HUES64 (cell line): ENCODE data around the gene MPND.
A peak's percentile ranks its signal among the peaks of the same experiment; 100 is the strongest.

Experiments
- H3K27ac ChIP-seq: 2 replicates; pipeline ENCODE4 v1.7.0; 2013; ENCODE audit warnings: low read depth, low read length, inconsistent platforms
- H3K27me3 ChIP-seq: 2 replicates; pipeline ENCODE4 v1.6.1; 2013; ENCODE audit warnings: mild to moderate bottlenecking, low read length; ENCODE audit not compliant: insufficient read depth
- H3K36me3 ChIP-seq: 2 replicates; pipeline ENCODE4 v1.6.1; 2013; ENCODE audit warnings: mild to moderate bottlenecking, low read length; ENCODE audit not compliant: insufficient read depth
- H3K4me1 ChIP-seq: 2 replicates; pipeline ENCODE4 v1.6.1; 2013; ENCODE audit warnings: mild to moderate bottlenecking, low read length, moderate library complexity; ENCODE audit not compliant: insufficient read depth
- H3K4me3 ChIP-seq: 2 replicates; pipeline ENCODE4 v1.5.1; 2013; ENCODE audit warnings: mild to moderate bottlenecking, low read length, moderate library complexity
- H3K9ac ChIP-seq: 2 replicates; pipeline ENCODE4 v1.6.1; 2013; ENCODE audit warnings: mild to moderate bottlenecking, low read depth, low read length
- H3K9me3 ChIP-seq: 2 replicates; pipeline ENCODE4 v1.6.1; 2013; ENCODE audit warnings: low read depth, low read length; ENCODE audit not compliant: insufficient read depth
- WGBS: fragments of 150-250, 120-280 bp; methylation state at CpG from one replicate; pipeline ENCODE4 v1.1.7; 2013; ENCODE audit warnings: missing lambda C conversion rate; 5-methylcytosine and 5-hydroxymethylcytosine counted together

MPND gene

DNA sequence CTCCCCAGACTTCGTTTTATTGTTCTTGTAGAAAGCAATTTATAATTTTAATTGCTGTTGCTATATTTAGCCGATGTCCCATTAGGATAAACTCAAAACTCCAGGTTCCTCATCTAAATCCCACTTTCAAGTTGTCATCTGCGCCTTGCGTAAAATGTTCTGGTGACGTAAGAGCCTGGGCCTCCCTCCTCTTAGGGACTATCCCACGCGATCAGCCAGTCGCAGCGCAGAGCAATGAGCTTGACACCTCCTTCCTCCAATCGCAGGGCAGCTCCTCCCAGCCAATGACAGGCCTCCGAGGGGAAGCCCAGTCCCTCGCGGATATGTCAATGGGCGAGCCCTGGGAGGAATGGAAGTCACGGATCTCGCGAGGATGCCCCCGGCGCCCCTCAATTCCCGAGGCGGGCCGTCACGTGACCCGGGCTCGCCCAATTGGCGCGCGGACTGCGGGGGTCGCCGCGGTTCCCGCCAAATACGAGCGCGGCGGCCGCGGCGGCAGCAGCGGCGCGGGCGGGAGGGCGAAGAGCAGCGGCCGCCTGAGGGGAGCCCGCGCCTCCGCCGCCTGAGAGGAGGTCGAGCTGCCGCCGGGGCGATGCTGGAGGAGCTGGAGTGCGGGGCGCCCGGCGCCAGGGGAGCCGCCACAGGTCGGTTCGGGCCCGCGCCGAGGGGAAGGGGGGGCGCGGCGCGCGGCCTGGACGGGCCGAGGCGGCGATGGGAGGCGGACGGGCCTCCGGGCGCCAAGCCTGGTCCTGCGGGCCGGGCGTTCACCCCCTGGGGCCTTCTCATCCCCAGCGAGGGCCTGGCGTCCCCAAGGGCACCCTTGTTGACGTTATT is 59.0 kb downstream of the MPND start, which contains the start of gene CHAF1A:
Gene CHAF1A (plus strand): TSS at position 470 of the 834 bp plus-strand sequence. CDS start 123 bp downstream, at position 593.
- Histone ChIP-seq H3K9ac (peak within 1 kb of the TSS; percentile 99), H3K27me3 (no peaks in the 10 kb centered on the region), H3K27ac (peak within 1 kb of the TSS; percentile 93), H3K36me3 (peaks cover 34% of the 10 kb centered on the region), H3K4me1 (peaks cover 25% of the 10 kb centered on the region), H3K4me3 (peak within 1 kb of the TSS; percentile 89), H3K9me3 (no peaks in the 10 kb centered on the region)
- 1% methylated on average over 83 of the region's 84 CpGs for WGBS

DNA sequence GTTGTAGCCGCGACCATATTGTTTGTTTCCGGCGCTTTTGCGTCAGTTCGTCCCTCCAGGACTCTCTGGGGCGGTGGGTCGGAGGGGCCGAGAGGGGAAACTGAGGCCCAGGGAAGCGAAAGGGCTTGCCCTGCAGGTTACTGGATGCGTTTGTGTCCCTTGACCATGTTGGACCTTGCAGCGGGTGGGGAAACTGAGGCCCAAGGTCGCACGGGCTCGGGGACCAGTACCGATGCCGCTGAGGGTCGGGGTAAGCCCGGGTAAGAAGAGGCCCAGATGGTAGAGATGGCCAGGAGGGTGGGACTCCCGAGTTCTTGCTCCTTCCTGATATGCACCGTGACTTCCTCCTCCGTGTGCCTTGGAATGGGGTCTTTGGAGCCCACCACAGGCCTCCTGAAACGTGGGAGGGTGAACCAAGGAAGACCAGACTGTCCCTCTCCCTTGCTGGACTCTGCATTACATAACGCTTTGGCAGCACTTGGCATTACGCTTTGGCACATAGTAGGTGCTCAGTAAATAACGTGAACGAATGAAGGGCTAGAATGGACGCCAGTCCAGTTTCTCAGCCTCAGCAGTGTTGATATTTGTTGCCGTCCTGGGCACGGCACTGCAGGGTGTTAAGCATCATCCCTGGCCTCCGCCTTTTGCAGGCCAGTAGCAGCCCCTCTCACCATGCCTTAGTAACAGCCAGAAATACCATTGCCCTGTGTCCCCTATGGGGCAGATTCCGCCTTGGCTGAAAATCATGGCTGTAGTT is 59.8 kb downstream of the MPND start:
- Histone ChIP-seq H3K9me3 (no peaks in the 10 kb centered on the region), H3K36me3 (peaks cover 33% of the 10 kb centered on the region), H3K4me3 (peak overlapping the region; percentile 89), H3K9ac (peak overlapping the region; percentile 99), H3K27ac (peak overlapping the region; percentile 93), H3K27me3 (no peaks in the 10 kb centered on the region), H3K4me1 (peaks cover 26% of the 10 kb centered on the region)
- 5% methylated on average over 32 of the region's 32 CpGs for WGBS

DNA sequence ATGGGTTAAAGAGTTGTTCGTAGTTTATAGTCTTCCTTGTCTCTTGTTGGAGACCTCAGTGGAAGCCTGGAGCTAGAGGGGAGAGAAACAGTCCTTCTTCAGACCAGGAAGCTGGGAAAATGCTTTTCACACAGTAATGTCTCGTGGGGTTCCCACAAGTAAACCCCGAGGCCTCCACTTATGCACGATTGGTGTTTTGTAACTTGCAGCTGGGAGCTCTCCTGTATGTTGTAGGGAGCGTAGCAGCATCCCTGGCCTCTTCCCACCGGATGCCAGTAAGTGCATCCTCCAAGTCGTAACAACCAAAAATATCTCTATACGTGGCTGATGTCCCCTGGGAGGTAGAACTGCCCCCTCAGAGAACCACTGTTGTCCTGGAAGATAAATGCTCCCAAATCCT is 62.6 kb downstream of the MPND start:
- 88% methylated on average over 8 of the region's 8 CpGs for WGBS
- no peak overlapping the region for H3K9ac ChIP-seq

DNA sequence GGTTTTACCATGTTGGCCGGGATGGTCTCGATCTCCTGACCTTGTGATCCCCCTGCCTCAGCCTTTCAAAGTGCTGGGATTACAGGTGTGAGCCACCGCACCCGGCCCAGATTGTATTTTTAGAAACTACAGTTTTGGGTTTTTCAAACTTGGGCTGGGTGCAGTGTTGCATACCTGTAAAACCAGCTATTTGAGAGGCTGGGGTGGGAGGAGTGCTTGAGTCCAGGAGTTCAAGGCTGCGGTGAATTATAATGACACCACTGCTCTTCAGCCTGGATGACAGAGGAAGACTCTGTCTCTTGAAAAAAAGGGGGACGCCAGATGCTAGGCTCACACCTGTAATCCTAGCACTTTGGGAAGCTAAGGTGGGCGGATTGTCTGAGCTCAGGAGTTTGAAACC is 63.3 kb downstream of the MPND start:
- Histone ChIP-seq H3K9me3 (no peaks in the 10 kb centered on the region), H3K4me1 (peaks cover 42% of the 10 kb centered on the region), H3K27ac (0 out of 2 replicates have a peak overlapping the region, but pooled peaks have one; percentile 25), H3K27me3 (no peaks in the 10 kb centered on the region), H3K4me3 (no peak overlapping the region), H3K9ac (0 out of 2 replicates have a peak overlapping the region, but pooled peaks have one; percentile 28), H3K36me3 (peaks cover 59% of the 10 kb centered on the region)
- WGBS = 96% methylated on average over 7 of the region's 7 CpGs

More for the DNA sequence above, 62.6 kb downstream of the MPND start:
- no peak overlapping the region for H3K4me3 ChIP-seq
- peak overlapping the region; percentile 46; the same call in 1 of the 2 replicates for H3K27ac ChIP-seq
- H3K4me1 ChIP-seq = peaks cover 43% of the 10 kb centered on the region
- H3K36me3 ChIP-seq = peaks cover 53% of the 10 kb centered on the region
- H3K9me3 ChIP-seq = no peaks in the 10 kb centered on the region
- H3K27me3 ChIP-seq = no peaks in the 10 kb centered on the region

DNA sequence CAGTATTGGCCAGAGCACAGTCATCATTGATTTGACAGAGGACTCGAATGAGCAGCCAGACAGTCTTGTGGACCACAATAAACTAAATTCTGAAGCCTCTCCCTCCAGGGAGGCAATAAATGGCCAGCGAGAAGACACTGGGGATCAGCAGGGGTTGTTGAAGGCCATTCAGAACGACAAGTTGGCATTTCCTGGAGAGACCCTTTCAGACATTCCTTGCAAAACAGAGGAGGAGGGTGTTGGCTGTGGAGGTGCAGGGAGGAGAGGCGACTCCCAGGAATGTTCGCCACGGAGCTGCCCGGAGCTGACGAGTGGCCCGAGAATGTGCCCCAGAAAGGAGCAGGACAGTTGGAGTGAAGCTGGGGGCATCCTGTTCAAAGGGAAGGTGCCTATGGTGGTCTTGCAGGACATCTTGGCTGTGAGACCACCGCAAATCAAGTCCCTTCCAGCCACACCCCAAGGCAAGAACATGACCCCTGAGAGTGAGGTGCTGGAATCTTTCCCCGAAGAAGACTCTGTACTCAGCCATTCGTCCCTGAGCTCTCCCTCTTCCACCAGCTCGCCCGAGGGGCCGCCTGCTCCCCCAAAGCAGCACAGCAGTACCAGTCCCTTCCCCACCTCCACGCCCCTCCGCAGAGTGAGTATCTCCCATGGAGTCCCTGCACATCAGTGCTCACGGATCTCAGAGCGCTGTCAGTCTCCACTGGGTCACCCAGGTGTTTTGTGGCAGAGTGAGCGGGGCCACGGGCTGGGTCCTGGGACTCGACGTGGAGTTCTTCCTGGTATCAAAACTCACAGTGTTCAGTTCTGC is 66.0 kb downstream of the MPND start:
- Histone ChIP-seq H3K27ac (peak overlapping the region; percentile 97), H3K9ac (peak overlapping the region; percentile 75)

More for the DNA sequence above, 66.0 kb downstream of the MPND start:
- no peaks in the 10 kb centered on the region for H3K9me3 ChIP-seq
- 51% methylated on average over 23 of the region's 23 CpGs for WGBS
- H3K36me3 ChIP-seq = peaks cover 82% of the 10 kb centered on the region
- peaks cover 41% of the 10 kb centered on the region for H3K4me1 ChIP-seq
- H3K4me3 ChIP-seq = peak overlapping the region; percentile 11; the same call in 1 of the 2 replicates
- H3K27me3 ChIP-seq = no peaks in the 10 kb centered on the region
